ENCODE data around the gene XYLT1.
A peak's percentile ranks its signal among the peaks of the same experiment; 100 is the strongest.

The XYLT1 gene

DNA sequence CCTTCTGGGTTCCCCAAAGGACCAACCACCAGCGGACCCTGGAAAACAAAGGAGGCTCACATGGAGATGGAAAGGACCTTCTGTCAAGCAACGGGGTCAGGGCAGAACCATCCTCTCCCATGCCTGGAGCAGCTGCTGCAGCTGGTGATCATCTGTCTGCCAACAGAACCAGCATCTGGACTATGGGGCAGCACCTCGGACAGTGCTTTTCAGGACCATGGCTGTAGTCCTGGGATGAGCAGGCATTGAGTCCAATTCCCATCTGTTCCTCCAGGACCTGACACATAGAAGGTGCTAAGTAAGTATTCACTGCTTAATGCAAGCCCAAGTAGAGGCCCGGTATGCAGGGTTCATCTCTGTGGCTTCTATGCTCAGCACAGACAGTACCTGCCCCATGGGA, 304.7 kb downstream of the XYLT1 start:
- no peak overlapping the region for H3K27ac Mint-ChIP-seq
- H3K4me1 Mint-ChIP-seq, result peaks cover 18% of the 10 kb centered on the region
- H3K9me3 Mint-ChIP-seq, result peaks cover 2% of the 10 kb centered on the region
- DNase-seq (ENCODE audit: low spot score in 2 of 2) (no peak), ATAC-seq (ENCODE audit: low read depth) (no peak)
- no peaks in the 10 kb centered on the region for H3K27me3 Mint-ChIP-seq
- H3K4me3 Mint-ChIP-seq, result no peak overlapping the region
- peaks cover 23% of the 10 kb centered on the region for H3K36me3 Mint-ChIP-seq

- H3K27ac Mint-ChIP-seq, result no peak overlapping the region
- H3K4me1 Mint-ChIP-seq, result peaks cover 16% of the 10 kb centered on the region
- ATAC-seq (ENCODE audit: low read depth) (no peak), DNase-seq (ENCODE audit: low spot score in 2 of 2) (no peak)
- H3K9me3 Mint-ChIP-seq, result peaks cover 2% of the 10 kb centered on the region
- H3K27me3 Mint-ChIP-seq, result no peaks in the 10 kb centered on the region
- H3K36me3 Mint-ChIP-seq, result peaks cover 17% of the 10 kb centered on the region
- no peak overlapping the region for H3K4me3 Mint-ChIP-seq
Measured at GRCh38 chr16:17162560-17162959, 308.2 kb downstream of the XYLT1 start.

- Mint-ChIP-seq H3K36me3 (peaks cover 16% of the 10 kb centered on the region), H3K9me3 (peaks cover 2% of the 10 kb centered on the region), H3K4me1 (peaks cover 16% of the 10 kb centered on the region), H3K27me3 (no peaks in the 10 kb centered on the region), H3K4me3 (no peak overlapping the region), H3K27ac (no peak overlapping the region)
- DNase-seq (ENCODE audit: low spot score in 2 of 2) (no peak), ATAC-seq (ENCODE audit: low read depth) (no peak)
Measured at GRCh38 chr16:17160920-17161431, 309.8 kb downstream of the XYLT1 start.

DNA sequence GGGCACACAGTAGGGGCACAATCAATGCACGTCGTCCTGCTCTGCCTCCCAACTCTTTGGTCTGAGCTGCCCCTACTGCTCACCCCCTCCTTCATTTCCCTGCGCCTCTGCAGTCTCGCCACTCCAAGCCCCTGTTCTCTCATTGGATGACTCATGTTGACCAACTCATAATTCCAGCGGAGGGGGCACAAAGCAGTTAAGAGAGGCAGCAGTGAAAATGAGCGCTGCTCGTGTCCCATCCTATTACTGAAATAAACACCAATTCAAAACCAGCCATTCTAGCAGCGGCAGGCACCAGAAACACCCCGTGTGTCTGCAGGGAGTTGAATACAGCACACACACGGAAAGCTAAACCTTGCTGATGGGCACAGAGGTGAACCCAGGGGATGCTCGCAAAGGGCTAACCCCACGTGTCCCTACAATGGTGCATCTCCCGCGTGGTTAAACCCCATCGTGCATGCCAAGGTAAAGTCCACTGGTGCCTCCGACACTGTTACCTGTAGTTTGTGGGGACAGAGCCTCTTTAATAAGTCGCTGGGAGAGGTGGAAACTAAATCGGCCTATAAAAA, 310.4 kb downstream of the XYLT1 start:
- Mint-ChIP-seq H3K4me1 (peaks cover 20% of the 10 kb centered on the region), H3K9me3 (peaks cover 2% of the 10 kb centered on the region), H3K27me3 (no peaks in the 10 kb centered on the region), H3K27ac (no peak overlapping the region), H3K36me3 (peaks cover 14% of the 10 kb centered on the region), H3K4me3 (no peak overlapping the region)
- DNase-seq (ENCODE audit: low spot score in 2 of 2) (no peak), ATAC-seq (ENCODE audit: low read depth) (no peak)

GRCh38 chr16:17159617-17160016, 311.1 kb downstream of the XYLT1 start:
- no peak for ATAC-seq (ENCODE audit: low read depth)
- no peak overlapping the region for H3K27ac Mint-ChIP-seq
- H3K4me1 Mint-ChIP-seq, result peaks cover 25% of the 10 kb centered on the region
- no peak for DNase-seq (ENCODE audit: low spot score in 2 of 2)
- H3K9me3 Mint-ChIP-seq, result peaks cover 2% of the 10 kb centered on the region
- no peak overlapping the region for H3K4me3 Mint-ChIP-seq
- H3K27me3 Mint-ChIP-seq, result no peaks in the 10 kb centered on the region
- H3K36me3 Mint-ChIP-seq, result peaks cover 14% of the 10 kb centered on the region

GRCh38 chr16:17155936-17156335, 314.8 kb downstream of the XYLT1 start:
- Mint-ChIP-seq H3K4me3 (no peak overlapping the region), H3K9me3 (no peaks in the 10 kb centered on the region), H3K36me3 (peaks cover 14% of the 10 kb centered on the region), H3K4me1 (peaks cover 12% of the 10 kb centered on the region), H3K27me3 (no peaks in the 10 kb centered on the region), H3K27ac (no peak overlapping the region)
- no peak for DNase-seq (ENCODE audit: low spot score in 2 of 2)
- ATAC-seq (ENCODE audit: low read depth), result no peak

DNA sequence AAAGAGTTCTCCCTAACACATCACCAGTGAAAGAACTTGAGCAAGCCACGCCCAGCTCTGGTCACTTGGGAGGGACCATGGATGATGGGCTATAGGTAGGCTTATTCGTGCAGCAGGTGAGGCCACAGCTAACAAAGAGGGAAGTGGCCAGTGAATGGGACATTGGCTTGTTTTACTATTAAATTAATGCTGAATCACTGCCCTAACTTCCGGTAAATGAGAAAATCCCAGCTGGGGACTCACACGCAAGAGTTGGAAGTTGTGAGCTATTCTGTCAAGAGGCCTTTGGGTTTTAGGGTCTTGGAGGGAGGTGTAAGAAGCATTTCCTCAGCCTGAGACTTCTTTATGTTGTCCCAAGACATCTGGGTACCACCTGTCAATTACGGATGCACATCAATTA, 315.3 kb downstream of the XYLT1 start:
- Mint-ChIP-seq H3K27me3 (no peaks in the 10 kb centered on the region), H3K4me3 (no peak overlapping the region), H3K36me3 (peaks cover 14% of the 10 kb centered on the region), H3K9me3 (no peaks in the 10 kb centered on the region), H3K4me1 (peaks cover 12% of the 10 kb centered on the region), H3K27ac (peak overlapping the region; percentile 72)
- ATAC-seq (ENCODE audit: low read depth) (no peak), DNase-seq (ENCODE audit: low spot score in 2 of 2) (no peak)

GRCh38 chr16:17154981-17155380, 315.8 kb downstream of the XYLT1 start:
- Mint-ChIP-seq H3K4me1 (peaks cover 12% of the 10 kb centered on the region), H3K27ac (peak overlapping the region; percentile 72), H3K9me3 (no peaks in the 10 kb centered on the region), H3K36me3 (peaks cover 12% of the 10 kb centered on the region), H3K27me3 (no peaks in the 10 kb centered on the region), H3K4me3 (no peak overlapping the region)
- DNase-seq (ENCODE audit: low spot score in 2 of 2) (no peak), ATAC-seq (ENCODE audit: low read depth) (peak; percentile 64)

- H3K27ac Mint-ChIP-seq, result no peak overlapping the region
- peaks cover 12% of the 10 kb centered on the region for H3K4me1 Mint-ChIP-seq
- no peaks in the 10 kb centered on the region for H3K9me3 Mint-ChIP-seq
- ATAC-seq (ENCODE audit: low read depth) (no peak), DNase-seq (ENCODE audit: low spot score in 2 of 2) (no peak)
- no peak overlapping the region for H3K4me3 Mint-ChIP-seq
- peaks cover 9% of the 10 kb centered on the region for H3K36me3 Mint-ChIP-seq
- no peaks in the 10 kb centered on the region for H3K27me3 Mint-ChIP-seq
Measured at GRCh38 chr16:17152311-17152710, 318.4 kb downstream of the XYLT1 start.

- peaks cover 11% of the 10 kb centered on the region for H3K36me3 Mint-ChIP-seq
- no peak overlapping the region for H3K4me3 Mint-ChIP-seq
- no peak overlapping the region for H3K27ac Mint-ChIP-seq
- H3K27me3 Mint-ChIP-seq, result no peaks in the 10 kb centered on the region
- DNase-seq (ENCODE audit: low spot score in 2 of 2) (no peak), ATAC-seq (ENCODE audit: low read depth) (no peak)
- H3K9me3 Mint-ChIP-seq, result no peaks in the 10 kb centered on the region
- peaks cover 12% of the 10 kb centered on the region for H3K4me1 Mint-ChIP-seq
Measured at GRCh38 chr16:17151335-17151734, 319.4 kb downstream of the XYLT1 start.

GRCh38 chr16:17149904-17150483, 320.8 kb downstream of the XYLT1 start:
- no peaks in the 10 kb centered on the region for H3K9me3 Mint-ChIP-seq
- no peaks in the 10 kb centered on the region for H3K27me3 Mint-ChIP-seq
- peaks cover 14% of the 10 kb centered on the region for H3K36me3 Mint-ChIP-seq
- peaks cover 4% of the 10 kb centered on the region for H3K4me1 Mint-ChIP-seq
- DNase-seq (ENCODE audit: low spot score in 2 of 2) (no peak), ATAC-seq (ENCODE audit: low read depth) (no peak)
- no peak overlapping the region for H3K4me3 Mint-ChIP-seq
- H3K27ac Mint-ChIP-seq, result no peak overlapping the region

GRCh38 chr16:17147942-17148341, 322.8 kb downstream of the XYLT1 start:
- Mint-ChIP-seq H3K27me3 (no peaks in the 10 kb centered on the region), H3K4me1 (no peaks in the 10 kb centered on the region), H3K4me3 (no peak overlapping the region), H3K36me3 (peaks cover 14% of the 10 kb centered on the region), H3K27ac (no peak overlapping the region), H3K9me3 (no peaks in the 10 kb centered on the region)
- DNase-seq (ENCODE audit: low spot score in 2 of 2), result no peak
- no peak for ATAC-seq (ENCODE audit: low read depth)

DNA sequence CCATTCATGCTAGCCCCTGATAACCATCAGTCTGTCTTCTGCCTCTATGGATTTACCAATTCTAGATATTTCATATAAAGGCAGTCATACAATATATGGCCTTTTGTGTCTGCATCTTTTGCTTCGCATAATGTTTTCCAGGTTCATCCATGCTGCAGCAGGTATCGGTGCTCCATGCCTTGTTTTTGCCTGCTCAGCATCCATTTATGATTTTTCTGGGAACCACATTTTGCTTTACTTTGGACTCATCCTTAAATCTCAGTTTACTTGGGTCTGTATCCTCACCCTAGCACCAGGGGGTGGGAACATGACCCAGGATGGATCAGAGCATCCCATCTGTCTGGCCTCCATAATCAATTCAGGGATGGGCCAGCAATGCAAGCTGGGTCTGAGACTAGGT, 325.7 kb downstream of the XYLT1 start:
- H3K27ac Mint-ChIP-seq, result no peak overlapping the region
- H3K27me3 Mint-ChIP-seq, result no peaks in the 10 kb centered on the region
- H3K4me3 Mint-ChIP-seq, result no peak overlapping the region
- H3K4me1 Mint-ChIP-seq, result no peaks in the 10 kb centered on the region
- DNase-seq (ENCODE audit: low spot score in 2 of 2) (no peak), ATAC-seq (ENCODE audit: low read depth) (no peak)
- peaks cover 16% of the 10 kb centered on the region for H3K36me3 Mint-ChIP-seq
- H3K9me3 Mint-ChIP-seq, result no peaks in the 10 kb centered on the region

DNA sequence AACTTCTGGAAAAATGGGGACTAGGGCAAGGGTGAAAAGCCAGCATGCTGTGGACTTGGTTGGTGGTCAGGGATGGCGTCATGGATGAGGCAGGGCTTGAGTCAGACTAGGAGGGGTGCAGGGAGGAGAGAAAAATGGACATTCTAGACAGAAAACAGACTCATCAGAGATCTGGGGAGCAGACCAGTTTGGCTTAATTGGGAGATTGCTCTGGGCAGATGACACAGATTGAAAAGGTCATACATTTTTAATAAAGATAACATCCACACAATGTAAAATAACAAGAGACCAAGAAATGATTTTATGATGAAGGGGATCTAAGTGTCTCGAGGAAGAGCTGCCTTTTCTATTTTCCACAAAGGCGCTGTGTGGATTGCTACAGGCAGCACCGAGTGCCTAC, 326.3 kb downstream of the XYLT1 start:
- H3K4me3 Mint-ChIP-seq, result no peak overlapping the region
- H3K4me1 Mint-ChIP-seq, result no peaks in the 10 kb centered on the region
- peaks cover 19% of the 10 kb centered on the region for H3K36me3 Mint-ChIP-seq
- DNase-seq (ENCODE audit: low spot score in 2 of 2) (no peak), ATAC-seq (ENCODE audit: low read depth) (no peak)
- no peaks in the 10 kb centered on the region for H3K27me3 Mint-ChIP-seq
- no peak overlapping the region for H3K27ac Mint-ChIP-seq
- H3K9me3 Mint-ChIP-seq, result no peaks in the 10 kb centered on the region
